ENCODE results near the gene INAFM2.

The INAFM2 gene

GRCh38 chr15:40323239-40323952 is at the start of gene INAFM2:
Gene INAFM2 (plus strand): TSS chr15:40323692. CDS start chr15:40324056, 364 bp downstream.
- peak; percentile 73 for DNase-seq (ENCODE audit: low read depth)

DNA sequence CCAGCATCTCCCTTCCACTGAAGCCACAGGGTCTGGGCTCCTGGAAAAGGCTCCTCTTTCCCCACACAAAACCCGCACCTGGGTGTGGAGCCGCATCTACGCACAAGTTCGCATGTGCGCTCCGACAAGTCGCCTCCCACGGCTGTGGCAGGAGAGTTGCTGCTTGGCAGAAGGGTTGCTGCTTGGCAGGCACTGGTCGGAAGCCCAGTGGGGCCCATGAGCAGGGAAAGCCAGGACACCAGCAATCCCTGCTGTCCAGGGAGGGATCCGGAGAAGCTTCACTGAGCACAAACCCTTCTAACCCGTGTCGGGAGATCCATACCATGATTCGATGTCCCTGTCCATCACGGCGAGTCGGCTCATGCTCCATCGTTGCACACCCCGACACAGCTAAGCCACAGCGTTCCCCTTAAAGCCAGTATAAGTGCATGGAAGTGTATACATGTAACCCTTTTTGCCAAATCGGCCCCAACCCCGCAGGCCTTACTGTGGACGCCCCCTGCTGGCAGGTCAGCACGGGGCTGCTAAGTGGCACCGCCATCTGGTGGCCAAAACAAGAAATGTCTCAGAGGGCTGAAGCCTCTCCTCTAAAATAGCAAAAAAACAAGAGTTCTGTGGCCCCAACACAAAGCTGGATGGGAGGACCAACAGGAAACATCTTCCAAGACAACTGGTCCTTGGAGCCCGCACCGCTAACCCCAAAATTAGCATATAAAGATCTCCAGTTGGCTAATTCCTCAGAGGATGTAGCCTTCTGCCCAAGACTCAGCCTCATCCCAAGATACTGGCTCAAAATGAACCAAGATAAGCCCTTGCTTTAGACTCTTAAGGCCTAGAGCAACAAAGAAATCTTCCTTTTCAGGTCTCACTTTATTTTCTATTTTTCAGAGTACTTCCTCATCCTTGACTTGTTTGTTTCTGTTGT is 48.9 kb upstream of the INAFM2 start:
- DNase-seq (ENCODE audit: low read depth): peak; percentile 56

DNA sequence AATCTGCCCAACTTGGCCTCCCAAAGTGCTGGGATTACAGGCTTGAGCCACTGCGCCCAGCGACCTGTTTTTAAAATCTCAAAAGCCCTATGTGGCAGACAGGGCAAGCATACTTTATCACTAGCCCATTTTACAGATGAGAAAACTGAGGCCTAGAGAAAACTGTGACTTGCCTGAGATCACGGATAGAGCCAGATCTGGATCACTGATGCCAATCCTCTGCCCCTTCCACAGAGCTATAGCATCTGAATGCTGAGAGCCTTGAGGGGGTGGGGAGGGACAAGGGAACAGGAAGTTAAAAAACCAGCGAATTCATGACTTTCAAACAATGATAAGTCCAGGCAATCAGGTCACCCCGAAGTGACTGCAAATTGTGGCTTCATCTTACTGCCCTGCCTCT is 48.0 kb upstream of the INAFM2 start:
- no peak for DNase-seq (ENCODE audit: low read depth)

- DNase-seq (ENCODE audit: low read depth): no peak
These were observed 47.5 kb upstream of the INAFM2 start for GRCh38 chr15:40275954-40276353.

DNA sequence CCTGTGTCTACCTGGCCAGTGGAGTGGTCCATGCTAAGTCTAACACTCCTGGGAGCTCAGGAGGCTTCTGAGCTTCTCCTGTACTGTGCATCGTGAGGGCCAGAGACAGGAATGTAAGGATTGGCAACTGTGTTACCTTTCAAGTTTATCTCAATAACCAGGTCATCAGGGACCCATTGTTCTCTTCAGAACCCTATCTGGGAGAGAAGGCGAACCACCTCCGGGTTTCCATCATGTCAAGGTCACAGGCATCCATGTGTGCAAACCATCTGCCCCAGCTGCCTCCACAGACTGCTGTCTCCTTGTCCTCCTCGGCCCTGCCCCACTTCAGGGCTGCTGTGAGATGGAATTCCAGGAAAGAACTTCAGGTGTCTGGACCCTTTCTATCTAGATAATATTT is 46.6 kb upstream of the INAFM2 start:
- no peak for DNase-seq (ENCODE audit: low read depth)

DNA sequence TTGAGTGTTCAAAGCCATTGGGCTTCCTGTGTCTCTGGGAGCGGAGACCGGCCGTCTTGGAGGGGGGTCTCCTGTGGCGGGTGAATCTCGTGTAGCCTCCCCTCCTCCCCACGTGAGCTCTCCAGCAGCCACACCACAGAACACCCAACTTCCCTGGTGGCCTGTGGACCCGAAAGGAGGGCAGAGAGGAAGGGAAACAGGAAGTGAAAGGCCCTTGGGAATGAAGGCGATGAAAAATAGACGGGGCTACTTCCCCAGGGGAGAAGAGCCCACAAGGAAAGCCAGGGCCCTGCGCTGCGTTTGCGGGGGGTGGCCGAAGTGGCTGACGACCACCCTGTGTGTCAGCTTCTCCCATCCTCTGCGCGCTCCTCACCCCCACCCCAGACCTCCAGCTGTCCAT is 46.0 kb upstream of the INAFM2 start:
- DNase-seq (ENCODE audit: low read depth): no peak

GRCh38 chr15:40278026-40278425 is 45.5 kb upstream of the INAFM2 start:
- DNase-seq (ENCODE audit: low read depth): no peak

DNA sequence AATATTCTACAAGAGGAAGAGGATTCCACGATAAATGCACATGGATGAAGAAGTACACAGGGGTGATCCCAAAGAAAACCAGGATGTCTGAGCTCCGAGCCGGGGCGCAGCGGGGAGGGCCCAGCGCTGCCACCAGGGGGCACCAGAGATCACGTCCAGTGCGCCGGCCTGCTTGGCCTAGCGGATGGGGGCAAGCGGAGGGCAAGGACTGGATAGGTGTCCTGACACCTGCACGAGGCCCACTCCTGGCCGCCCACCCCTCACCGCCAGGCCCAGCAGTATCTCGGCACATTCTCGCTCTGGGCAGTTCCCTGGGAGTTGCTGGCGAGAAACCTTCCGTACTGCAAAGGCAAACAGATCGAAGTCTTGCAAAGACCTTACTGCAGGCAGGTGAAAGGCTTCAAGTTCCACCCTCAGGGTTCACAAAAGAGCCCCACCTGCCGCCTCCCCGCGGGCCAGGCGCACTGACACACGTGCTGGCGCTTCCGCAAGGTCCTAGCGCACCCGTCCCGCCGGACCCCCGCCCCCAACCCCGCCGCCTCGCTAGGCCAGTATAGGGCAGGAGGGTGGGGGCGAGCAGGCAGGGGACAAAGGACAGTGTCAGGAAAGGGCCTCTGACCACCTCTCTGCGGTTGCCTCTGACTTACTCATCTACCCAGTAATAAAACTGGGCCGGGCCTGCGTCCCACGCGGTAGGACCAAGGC is 43.9 kb upstream of the INAFM2 start:
- no peak for DNase-seq (ENCODE audit: low read depth)

GRCh38 chr15:40280260-40281056 is 43.0 kb upstream of the INAFM2 start:
- no peak for DNase-seq (ENCODE audit: low read depth)

- no peak for DNase-seq (ENCODE audit: low read depth)
These were observed 42.3 kb upstream of the INAFM2 start for GRCh38 chr15:40281057-40281800.

DNA sequence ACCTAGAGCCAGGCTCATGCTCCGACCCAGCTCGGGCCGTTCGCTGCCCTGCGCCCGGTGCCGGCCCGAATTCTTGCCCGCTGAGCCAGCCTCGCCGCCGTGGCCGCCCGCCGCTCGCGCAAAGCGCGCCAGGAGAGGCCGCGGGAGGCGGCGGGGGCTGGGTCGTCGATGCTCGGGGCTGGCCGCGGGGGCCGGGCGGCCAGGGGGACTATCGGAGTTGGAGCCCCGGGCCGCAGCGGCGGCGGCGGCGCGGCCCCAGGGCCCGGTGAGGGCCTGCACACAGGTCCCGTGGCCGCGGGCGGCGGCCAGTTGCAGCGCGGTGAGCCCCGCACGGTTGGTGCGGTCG is 41.7 kb upstream of the INAFM2 start:
- DNase-seq (ENCODE audit: low read depth): no peak

GRCh38 chr15:40282147-40282868 is 41.2 kb upstream of the INAFM2 start:
- no peak for DNase-seq (ENCODE audit: low read depth)

GRCh38 chr15:40282869-40283614 is 40.5 kb upstream of the INAFM2 start, which contains the start of gene ANKRD63:
Gene ANKRD63 (minus strand): TSS chr15:40283064. CDS start chr15:40282586, 478 bp downstream.
- DNase-seq (ENCODE audit: low read depth): no peak

DNA sequence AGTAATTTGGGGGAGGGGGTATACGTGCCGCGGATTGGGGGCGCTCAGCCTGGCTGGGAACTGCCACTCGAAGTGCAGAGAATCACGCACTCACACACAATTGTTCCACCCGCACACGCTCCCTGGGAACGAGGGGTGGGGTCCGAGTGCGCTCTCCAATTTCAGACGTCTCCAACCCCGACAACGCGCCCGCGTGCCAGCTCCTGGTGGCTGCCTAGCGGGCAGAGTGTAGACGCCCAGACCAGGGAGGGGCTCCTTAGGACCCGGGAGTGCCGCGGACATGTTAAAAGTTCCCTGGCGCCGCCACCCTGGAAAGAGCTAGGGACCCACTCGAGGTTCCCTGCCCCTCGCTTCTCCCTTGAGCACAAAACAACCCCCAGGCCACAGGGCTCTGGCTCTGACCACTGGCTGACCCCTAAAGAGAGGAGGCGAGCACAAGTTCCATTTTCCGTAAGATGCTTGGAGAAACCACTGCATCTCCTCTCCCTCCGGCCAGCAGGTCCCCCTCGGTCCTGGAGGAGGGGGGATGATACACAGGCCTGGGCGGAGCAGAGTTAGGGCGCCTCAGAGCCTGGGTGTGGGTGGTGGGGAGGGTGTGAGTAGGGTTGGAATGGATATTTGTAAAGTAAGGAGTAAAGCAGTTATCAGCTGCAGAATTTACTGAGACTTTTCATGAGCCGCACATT is 39.7 kb upstream of the INAFM2 start:
- no peak for DNase-seq (ENCODE audit: low read depth)

GRCh38 chr15:40285151-40285550 is 38.3 kb upstream of the INAFM2 start:
- no peak for DNase-seq (ENCODE audit: low read depth)

GRCh38 chr15:40285554-40286011 is 37.9 kb upstream of the INAFM2 start:
- no peak for DNase-seq (ENCODE audit: low read depth)

- DNase-seq (ENCODE audit: low read depth): no peak
These were observed 37.4 kb upstream of the INAFM2 start for GRCh38 chr15:40286061-40286532.

GRCh38 chr15:40286794-40287193 is 36.7 kb upstream of the INAFM2 start:
- DNase-seq (ENCODE audit: low read depth): no peak

- DNase-seq (ENCODE audit: low read depth): no peak
These were observed 36.0 kb upstream of the INAFM2 start for GRCh38 chr15:40287505-40287904.

Data from stromal cell of bone marrow (primary cell).